ENCODE results near the gene ITPR1.

- TF ChIP-seq CTCF (conservative IDR thresholded peaks at IDR 0.05; ENCODE audit: low read length) (no peak), EZH2phosphoT487 (IDR thresholded peaks at IDR 0.05; ENCODE audit: borderline replicate concordance, low read depth, low read length) (no peak)
These were observed 329.4 kb downstream of the ITPR1 start for GRCh38 chr3:4822568-4822967.
